Femur (tissue), 1 donor: ENCODE results near the gene SUGP1.
"Not testable (repeated sequence)": the region's sequence is repeated elsewhere in the genome, so short reads cannot be mapped to it uniquely, and the experiment has no call there.

Experiments used
- DNase-seq: peaks from one replicate; pipeline ENCODE4 v3.0.0-alpha.2; 2017

The SUGP1 gene, protein sequence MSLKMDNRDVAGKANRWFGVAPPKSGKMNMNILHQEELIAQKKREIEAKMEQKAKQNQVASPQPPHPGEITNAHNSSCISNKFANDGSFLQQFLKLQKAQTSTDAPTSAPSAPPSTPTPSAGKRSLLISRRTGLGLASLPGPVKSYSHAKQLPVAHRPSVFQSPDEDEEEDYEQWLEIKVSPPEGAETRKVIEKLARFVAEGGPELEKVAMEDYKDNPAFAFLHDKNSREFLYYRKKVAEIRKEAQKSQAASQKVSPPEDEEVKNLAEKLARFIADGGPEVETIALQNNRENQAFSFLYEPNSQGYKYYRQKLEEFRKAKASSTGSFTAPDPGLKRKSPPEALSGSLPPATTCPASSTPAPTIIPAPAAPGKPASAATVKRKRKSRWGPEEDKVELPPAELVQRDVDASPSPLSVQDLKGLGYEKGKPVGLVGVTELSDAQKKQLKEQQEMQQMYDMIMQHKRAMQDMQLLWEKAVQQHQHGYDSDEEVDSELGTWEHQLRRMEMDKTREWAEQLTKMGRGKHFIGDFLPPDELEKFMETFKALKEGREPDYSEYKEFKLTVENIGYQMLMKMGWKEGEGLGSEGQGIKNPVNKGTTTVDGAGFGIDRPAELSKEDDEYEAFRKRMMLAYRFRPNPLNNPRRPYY

DNA sequence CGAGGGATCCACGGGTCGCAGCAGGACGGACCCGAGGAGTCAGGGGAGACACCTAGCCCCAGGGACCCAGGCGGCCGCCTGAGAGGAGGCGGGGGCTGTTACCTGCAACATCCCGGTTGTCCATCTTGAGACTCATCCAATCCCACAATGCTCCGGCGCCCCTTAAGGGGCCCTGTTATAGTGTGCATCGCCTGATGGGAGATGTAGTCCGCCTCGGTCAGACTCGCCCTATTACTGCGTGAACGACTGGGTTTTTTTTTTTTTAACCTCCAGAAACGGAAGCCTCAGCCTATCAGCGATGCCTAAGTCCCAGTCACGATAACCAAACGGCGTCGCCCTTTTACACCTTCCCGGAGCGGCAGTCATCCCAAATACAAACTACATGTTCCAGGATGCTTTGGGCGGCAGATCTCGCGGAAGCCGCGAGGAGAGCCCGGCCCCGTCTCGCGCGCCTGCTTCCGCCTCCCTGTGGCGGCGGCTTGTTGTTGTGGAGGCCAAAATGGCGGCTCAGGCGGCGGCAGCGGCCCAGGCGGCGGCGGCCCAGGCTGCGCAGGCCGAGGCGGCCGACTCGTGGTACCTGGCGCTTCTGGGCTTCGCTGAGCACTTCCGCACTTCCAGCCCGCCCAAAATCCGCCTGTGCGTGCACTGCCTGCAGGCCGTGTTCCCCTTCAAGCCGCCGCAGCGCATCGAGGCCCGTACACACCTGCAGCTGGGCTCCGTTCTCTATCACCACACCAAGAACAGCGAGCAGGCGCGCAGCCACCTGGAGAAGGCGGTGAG, at the start of gene SUGP1, which contains the start of gene MAU2:
Gene SUGP1 (minus strand): TSS at position 149 of the 780 bp plus-strand sequence. CDS start 13 bp downstream, at position 136.
Gene MAU2 (plus strand): TSS at position 469 of the 780 bp plus-strand sequence. CDS start 31 bp downstream, at position 500.
- peak; percentile 94 for DNase-seq

DNA sequence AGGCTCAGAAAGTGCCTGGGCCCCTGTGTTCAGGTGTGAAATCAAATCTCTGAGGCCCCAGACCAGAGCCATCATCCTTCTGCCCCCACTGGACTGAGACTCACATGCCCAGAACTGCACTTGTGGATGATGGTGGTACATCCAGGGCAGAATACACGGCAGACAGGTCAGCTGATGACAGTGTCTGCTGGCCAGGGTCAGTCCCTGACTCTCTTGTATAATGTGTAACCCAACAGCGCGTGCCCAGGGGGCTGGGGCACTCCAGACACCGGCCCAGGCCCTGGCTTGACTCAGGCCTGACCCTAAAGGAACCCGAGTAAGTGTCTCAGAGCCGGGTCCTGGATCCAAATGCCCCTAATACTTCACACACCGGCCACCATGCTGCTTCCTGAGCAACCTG, 47.8 kb upstream of the SUGP1 start:
- no peak for DNase-seq

DNA sequence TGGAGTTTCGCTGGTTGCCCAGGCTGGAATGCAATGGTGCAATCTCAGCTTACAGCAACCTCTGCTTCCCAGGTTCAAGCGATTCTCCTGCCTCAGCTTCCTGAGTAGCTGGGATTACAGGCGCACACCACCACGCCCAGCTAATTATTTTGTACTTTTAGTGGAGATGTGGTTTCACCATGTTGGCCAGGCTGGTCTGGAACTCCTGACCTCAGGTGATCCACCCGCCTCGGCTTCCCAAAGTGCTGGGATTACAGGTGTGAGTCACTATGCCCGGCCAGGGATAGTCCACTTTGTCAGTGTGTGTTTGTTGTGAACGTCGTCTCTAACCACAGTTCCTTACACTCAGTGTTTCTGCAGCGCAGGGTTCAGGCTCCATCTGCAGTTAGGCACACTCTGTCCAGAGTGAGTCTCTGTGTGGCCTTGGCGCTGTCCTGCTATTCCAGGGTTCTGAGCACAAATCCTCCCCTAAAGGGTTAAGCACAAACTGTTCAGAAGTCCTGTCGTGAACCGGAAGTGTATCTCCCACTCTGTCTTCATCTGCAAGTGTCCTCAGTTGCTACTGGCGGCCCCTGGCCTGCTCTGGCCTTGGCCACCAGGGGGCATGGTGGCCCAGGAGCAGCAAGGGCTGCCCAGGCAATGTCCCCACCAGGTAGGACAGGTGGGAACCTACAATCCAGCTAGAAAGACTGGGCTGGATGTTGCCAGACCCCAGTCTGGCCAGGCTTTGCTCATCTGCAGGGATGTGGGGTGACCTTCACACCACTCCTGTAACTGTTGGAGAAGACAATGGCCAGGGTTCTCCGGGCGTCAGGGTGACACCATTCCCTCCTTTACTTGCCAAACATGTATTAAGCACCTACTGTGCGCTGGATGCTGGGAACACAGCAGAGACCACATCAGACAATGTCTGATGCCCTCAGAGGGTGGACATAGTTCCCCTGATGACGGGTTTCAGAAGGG, 46.4 kb upstream of the SUGP1 start:
- peak; percentile 64 for DNase-seq

DNA sequence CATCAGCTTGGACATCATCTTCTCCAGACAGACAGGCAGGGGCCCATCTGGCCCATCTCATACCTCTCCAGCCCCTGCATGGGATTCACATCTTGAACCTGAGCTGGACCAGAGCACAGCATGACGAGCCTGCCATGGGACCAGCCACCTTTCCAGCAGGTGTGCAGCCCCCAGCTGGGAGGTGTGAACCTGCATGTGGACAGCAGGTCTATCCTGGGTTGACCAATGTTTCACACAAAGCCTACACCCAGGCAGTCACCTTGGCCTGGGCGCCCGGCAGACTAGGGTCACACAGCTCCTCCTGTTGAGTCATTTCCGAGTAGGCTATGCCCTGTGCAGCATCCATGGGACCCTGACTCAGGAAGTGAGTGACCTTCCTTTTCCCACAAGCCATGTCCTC, 41.8 kb upstream of the SUGP1 start:
- no peak for DNase-seq

DNA sequence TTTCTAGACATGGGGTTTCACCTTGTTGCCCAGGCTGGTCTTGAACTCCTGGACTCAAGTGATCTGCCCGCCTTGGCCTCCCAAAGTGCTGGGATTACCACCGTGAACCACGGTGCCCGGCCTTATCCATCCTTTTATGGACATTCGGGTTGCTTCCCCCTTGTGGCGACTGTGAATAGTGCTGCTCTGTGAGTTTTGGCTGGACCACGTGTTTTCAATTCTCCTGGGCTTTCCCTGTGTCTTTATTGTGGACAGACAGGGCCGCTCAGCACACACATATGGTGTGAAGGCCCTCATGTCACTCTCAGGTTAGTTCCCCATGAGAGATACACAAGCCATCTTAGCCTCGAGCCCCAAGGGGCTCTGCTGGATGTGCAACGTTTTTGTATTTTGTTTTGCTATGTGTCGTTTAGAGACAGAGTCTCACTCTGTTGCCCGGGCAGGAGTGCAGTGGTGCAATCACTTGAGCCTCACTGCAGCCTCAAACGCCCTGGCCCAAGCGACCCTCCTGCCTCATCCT, 40.8 kb upstream of the SUGP1 start:
- peak; percentile 85 for DNase-seq

DNA sequence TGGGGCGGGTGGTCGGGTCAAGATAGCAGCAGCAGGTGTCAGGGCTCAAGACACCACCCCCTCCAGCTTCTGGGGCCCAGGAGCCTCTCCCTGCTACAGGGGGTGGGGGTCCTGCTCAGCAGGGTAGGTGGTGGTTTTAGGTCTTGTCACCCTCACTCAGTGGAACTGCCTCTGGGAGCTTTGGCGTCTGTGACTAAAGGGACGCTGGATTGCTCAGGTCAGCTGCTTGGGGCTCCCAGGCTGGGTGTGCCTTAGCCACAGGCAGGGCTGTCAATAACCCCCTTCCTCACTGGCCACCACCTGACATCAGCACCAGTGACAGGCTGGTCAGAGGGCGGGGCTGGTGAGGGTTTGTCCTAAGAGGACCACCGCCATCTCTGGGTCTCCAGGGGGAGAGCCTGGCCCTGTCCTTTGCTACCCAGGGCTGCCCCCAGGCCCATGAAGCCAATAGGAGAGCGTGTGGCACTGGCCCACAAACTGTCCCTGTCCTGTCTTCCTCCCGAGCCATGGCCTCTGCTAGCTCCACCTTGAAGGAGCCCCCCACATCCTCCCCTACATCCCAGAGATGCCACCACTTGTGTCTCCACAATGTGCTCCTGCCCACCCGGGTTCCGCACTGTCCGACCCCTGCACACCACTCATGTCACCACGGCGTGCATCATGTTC, 36.7 kb upstream of the SUGP1 start:
- no peak for DNase-seq

DNA sequence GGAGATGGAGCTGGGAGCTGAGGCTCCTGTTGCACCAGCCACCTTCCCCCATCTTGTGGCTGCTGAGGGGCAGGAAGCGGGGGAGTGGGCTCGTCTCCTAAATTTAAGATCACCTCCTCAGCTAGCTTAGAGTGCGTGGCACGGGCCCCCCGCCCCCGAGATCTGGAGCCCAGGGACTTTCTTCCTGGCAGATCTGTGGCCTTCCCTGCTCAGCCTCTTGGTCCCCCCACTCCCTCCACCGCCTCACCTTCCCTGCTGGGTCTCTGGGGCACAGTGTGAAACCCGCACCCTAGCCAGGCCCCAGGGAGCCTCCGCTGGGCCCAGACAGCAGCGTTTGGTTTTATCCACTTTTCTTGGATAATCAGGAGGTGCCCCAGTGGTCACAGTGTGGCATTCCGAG, 36.2 kb upstream of the SUGP1 start:
- no peak for DNase-seq

DNA sequence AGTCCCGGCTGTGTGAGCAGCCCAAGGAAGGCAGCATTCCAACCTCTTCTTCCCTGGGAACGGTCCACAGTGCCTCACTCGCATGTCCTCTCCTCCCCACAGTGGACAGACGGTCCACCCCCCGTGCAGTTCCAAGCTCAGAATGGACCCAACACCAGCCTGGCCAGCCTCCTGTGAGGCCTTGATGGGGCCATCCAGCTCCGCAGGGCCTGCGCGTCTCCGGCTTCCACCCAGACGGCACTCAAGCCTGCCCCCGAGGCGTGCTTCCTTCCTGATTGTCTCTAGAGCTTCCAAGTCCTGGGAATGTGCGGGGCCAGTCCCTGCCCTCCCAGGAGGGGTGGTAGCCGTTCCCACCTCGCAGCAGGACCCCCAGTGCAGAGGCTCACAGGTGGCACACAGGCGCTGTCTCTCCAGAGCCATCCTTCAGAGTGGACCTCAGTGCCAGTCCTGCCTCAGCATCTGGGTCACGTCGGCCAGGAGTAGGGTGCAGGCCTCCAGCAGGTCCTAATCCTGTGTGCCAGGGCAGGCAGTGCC, 35.4 kb upstream of the SUGP1 start:
- DNase-seq, result no peak

DNA sequence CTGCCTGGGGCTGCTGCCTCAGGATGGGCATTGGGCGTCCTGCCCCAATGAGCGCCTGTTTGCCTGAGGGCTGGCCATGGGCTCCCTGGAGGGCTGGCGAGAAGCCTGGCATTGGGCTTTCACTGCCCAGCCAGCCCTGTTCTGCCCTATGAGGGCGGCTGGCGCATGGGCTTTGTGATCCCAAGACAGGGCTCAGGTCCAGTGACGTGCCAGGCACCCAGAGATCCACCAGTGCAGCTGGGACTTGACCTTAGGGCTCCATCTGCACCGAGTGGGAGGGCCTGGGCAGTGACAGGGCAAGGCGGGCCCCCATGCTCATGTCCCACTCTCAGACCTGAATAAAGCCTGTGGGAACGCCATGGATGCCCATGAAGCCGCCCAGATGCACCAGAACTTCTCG, 34.6 kb upstream of the SUGP1 start:
- no peak for DNase-seq

DNA sequence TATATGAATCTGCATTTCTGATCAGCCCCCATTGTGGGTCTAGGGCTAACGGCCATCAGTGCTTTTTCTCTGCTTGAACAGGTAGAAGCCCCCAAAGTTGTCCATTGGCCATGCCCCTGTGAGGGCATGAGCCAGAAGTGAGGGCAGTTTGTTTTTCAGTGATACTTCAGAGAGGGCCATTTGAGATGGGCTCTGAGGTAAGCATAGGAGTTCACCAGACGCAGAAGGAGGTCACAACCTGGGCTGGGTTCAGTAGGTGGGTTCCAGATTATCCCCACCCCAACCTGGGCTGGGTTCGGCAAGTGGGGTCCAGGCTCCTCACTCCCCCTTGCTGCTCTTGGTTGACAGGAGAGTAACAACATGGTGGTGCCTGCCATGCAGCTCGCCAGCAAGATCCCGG, 33.7 kb upstream of the SUGP1 start:
- no peak for DNase-seq

DNA sequence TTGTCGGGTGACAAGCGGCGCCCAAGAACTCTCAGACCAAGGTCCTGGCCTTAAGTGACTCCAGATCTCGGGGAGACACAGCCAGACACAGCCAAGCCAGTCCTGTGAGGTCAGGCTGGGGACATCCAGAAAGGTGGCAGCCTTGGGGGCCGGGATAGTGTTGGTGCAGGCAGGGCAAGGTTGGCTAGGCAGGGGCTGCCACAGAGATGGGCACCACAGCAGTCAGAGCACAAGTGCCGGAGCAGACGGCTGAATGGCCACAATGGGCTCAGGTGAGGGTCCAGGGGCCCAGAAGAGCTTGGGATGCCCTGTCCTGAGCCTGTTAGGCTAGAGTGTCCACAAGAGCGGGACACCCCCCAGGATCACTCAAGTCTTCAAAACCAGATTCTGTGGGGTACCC, 32.5 kb upstream of the SUGP1 start:
- no peak for DNase-seq

DNA sequence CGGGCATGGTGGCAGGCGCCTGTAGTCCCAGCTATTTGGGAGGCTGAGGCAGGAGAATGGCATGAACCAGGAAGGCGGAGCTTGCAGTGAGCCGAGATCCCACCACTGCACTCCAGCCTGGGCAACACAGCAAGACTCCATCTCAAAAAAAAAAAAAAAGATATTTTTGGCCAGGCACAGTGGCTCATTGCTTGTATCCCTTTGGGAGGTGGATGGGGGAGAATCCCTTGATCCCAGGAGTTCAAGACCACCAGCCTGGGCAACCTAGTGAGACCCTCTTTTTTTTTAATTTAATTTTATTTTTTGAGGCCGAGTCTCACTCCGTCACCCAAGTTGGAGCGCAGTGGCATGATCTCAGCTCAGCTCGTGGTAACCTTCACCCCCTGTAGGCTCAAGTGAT, 30.4 kb upstream of the SUGP1 start:
- not testable (repeated sequence) for DNase-seq

DNA sequence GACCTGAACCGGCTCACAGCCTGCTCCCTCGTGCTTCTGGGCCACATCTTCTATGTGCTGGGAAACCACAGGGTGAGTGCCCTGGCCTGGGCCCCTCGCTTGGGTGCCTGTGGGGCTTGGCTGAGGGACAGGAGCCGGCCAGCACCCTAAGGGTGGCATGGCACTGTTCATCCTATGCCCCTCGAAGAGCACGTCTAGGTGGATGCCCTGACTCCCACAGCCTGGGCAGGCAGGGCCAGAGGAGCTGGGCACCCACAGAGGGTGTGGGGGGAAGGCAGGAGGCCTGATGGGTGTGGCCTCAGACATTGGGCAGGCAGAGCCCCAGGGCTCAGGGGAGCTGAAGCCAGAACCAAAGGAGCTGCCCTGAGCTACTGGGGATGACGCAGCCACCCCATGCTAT, 29.1 kb upstream of the SUGP1 start:
- DNase-seq, result no peak

DNA sequence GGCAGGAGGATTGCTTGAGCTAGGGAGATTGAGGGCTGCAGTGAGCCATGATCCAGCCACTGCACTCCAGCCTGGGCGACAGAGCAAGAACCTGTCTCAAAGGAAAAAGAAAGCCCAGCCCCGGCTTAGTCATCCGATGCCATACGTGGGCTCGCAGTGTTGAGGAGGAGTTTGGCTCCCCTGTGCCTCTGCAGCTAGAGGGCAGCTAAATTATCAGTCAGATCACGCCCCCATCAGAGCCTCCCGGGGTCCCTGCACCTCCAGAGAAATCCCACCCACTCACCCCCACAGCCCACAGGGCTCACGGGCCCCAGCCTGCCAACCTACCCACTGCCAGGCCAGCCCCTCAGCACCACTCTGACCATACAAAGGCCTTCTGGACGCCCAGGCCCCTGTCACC, 28.0 kb upstream of the SUGP1 start:
- DNase-seq, result no peak

DNA sequence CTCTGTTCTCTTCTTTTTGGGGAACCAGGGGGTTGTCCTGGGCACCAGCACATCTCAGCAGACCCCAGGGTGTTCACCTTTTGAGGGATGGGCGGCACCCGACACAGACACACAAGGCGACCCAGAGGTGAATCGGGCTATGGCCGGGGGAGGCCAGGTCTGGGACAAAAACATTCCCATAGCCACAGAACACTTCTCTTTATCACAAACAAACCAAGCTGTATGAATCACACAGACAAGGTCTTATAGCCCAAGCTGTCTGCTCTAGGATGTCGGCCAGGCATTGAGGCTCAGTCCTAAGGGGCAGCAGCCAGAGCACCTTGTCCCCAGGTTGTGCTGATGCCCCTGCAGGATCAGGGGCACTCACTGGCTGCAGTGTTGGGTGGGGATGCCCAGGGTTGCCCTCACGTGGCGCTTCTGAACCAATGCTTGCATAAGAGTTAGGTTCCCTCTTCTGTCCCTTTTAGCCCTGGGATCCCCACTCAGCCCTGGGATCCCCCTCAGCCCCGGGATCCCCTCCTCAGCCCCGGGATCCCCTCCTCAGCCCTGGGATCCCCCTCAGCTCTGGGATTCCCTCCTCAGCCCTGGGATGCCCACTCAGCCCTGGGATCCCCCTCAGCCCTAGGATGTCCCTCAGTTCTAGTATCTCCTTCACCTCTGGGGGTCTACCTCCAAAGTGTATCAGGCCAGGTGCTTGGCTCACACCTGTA, 27.2 kb upstream of the SUGP1 start:
- DNase-seq, result no peak

DNA sequence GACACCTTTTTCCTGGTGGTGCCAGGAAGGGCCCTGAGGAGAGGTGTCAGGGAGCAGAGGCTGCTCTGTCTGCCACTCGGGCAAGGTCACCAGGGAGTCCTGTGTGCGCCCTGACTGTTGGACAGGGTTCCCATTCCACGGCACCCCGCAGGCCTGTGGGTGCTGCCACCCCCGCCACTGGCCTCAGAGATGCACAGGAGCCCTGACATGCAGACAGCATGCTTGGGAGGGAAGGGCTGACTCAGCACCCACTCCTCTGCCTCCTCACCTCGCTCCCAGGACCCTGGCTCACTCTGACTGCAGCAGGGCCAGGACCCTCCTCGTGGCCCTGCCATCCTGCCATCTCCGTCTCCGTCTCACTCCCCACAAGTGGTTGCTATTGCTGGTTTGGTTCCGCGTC, 25.7 kb upstream of the SUGP1 start:
- no peak for DNase-seq

DNA sequence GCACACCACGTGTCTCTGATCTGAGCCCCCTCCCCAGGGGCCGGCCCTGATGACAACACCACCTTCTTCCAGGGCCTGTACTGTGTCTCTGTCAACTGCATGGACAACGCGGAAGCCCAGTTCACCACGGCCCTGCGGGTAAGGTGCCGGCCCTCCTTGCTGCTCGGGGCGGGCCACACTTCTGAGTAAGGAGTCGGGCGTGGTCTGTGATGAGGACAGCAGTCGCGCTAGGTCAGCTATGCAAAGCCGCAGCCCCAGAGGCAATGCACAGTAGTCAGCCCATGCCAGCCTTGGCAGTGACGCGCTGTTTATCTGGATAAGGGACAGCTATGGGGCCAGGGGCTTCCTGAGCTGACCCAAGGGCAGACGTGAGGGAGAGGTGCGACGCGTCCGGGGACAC, 24.9 kb upstream of the SUGP1 start:
- DNase-seq, result peak; percentile 15

DNA sequence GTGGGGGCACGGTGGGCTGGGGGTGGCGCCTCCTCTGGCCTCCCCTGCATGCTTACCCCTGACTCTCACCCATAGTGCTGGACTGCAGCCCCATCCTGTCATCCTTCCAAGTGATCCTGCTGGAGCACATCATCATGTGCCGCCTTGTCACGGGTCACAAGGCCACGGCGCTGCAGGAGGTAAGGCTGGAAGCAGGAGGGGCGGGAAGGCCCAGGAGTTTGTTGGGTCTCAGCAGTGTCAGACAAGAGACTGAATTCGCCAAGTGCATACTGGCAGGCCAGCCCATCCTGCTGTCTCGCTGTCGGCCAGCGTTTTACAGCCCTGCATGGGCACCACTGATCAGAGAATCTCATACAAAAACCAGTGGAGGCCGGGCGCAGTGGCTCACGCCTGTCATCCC, 23.5 kb upstream of the SUGP1 start:
- DNase-seq, result no peak

DNA sequence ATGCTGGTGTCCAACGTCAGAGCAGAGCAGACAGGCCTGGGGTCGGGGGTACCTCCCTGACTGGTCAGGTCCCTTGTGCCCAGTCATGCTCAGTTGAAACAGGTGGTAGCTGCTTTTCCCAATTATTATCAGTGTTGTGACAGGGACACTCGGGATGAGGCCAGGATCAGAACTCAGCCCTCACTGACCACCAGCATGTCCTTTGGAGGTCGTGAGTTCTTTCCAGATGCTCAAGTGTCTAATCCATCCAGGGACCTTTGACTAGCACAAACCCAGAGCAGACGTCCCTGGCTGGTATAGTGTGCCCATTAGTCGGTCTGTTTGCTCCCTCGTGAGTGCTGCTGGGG, 22.7 kb upstream of the SUGP1 start:
- DNase-seq, result no peak

DNA sequence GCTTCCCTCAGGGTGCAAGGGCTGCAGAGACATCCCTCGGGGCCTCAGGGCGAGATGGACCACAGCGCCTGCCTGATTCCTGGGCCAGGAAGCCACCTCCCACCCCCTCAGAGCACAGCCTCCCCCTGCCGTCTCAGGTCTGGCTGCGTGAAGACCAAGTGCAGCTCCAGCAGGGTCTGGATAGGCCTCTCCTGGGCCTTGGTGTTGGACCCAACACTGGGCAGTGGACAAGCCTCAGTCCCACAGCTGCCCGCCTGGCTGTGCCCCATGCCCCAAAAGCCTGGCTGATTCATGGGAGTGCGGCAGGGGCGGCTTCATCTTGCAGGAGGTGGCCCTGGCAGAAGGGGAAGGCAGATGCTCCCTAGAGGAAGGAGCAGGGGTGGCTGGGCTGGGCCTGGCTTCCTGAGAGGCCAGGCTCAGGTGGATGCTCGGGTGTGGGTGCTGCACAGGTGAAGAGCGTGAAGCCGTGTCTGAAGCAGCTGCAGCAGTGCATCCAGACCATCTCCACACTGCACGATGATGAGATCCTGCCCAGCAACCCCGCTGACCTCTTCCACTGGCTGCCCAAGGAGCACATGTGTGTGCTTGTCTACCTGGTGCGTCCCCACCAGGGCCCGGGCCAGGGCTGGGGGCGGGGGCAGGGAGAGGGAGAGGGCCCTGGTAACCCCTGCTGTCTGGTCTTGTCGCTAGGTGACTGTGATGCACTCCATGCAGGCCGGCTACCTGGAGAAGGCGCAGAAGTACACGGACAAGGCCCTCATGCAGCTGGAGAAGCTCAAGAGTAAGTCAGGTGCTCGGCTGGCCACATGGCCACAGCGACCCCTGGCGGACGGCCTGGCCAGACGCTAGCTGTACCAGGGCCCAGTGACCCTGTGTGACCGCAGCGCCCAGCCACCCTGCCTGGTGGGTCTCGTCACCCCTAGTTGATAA, 22.0 kb upstream of the SUGP1 start:
- DNase-seq, result peak; percentile 68
